Duodenal mucosa (tissue), 2 donors: ENCODE results near the gene MIGA2.
"Not testable (repeated sequence)": the region's sequence is repeated elsewhere in the genome, so short reads cannot be mapped to it uniquely, and the experiment has no call there.

Source experiments
- H3K27ac ChIP-seq: one replicate; pipeline ENCODE4 v1.7.0; 2013; ENCODE audit warnings: low read depth, low read length
- H3K27me3 ChIP-seq, 2 donors: one replicate each; pipeline ENCODE4 v1.7.0; 2013; ENCODE audit warnings: low read length in 2 of 2, control low read depth in 1 of 2; ENCODE audit not compliant: insufficient read depth in 2 of 2, control insufficient read depth in 1 of 2
- H3K36me3 ChIP-seq, 2 donors: one replicate each; pipeline ENCODE4 v1.7.0; 2013; ENCODE audit warnings: low read length in 2 of 2, control low read depth in 1 of 2; ENCODE audit not compliant: insufficient read depth in 2 of 2, control insufficient read depth in 1 of 2
- H3K4me1 ChIP-seq, 2 donors: one replicate each; pipeline ENCODE4 v1.7.0; 2013; ENCODE audit warnings: low read length in 2 of 2, control low read depth in 1 of 2; ENCODE audit not compliant: insufficient read depth in 2 of 2, control insufficient read depth in 1 of 2
- H3K4me3 ChIP-seq, 2 donors: one replicate each; pipeline ENCODE4 v1.7.0; 2013; ENCODE audit warnings: low read length in 2 of 2, low read depth in 1 of 2
- H3K9ac ChIP-seq, 2 donors: one replicate each; pipeline ENCODE4 v1.7.0; 2013; ENCODE audit warnings: low read length in 2 of 2, low read depth in 1 of 2
- H3K9me3 ChIP-seq, 2 donors: one replicate each; pipeline ENCODE4 v1.7.0; 2013; ENCODE audit warnings: low read length in 2 of 2, control low read depth in 1 of 2; ENCODE audit not compliant: control insufficient read depth in 1 of 2

MIGA2 gene

DNA sequence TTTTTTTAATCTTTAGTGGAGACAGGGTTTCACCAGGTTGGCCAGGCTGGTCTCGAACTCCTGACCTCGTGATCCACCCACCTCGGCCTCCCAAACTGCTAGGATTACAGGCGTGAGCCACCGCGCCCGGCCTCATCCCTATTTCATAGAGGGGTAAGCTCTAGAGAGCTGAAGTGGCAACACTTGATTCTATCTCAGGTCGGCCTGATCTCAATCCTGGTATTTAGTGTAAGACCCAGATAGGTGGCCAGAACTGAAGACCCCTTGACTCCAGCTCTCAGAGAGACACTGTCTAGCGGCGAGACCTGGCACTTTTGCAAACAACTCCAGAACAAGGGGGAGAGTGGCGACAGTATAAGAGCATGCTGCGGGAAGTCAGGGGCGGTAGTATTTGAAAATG lies 588 bp upstream of the MIGA2 start:
- not testable (repeated sequence) for H3K27me3 ChIP-seq, H3K9me3 ChIP-seq, H3K36me3 ChIP-seq
- Histone ChIP-seq H3K4me1 (peaks cover 23 to 27% of the 10 kb centered on the region in 2 donors), H3K9ac (peak overlapping the region; percentile 75 to 80), H3K4me3 (peak overlapping the region; percentile 73 to 91), H3K27ac (peak overlapping the region; percentile 69)

DNA sequence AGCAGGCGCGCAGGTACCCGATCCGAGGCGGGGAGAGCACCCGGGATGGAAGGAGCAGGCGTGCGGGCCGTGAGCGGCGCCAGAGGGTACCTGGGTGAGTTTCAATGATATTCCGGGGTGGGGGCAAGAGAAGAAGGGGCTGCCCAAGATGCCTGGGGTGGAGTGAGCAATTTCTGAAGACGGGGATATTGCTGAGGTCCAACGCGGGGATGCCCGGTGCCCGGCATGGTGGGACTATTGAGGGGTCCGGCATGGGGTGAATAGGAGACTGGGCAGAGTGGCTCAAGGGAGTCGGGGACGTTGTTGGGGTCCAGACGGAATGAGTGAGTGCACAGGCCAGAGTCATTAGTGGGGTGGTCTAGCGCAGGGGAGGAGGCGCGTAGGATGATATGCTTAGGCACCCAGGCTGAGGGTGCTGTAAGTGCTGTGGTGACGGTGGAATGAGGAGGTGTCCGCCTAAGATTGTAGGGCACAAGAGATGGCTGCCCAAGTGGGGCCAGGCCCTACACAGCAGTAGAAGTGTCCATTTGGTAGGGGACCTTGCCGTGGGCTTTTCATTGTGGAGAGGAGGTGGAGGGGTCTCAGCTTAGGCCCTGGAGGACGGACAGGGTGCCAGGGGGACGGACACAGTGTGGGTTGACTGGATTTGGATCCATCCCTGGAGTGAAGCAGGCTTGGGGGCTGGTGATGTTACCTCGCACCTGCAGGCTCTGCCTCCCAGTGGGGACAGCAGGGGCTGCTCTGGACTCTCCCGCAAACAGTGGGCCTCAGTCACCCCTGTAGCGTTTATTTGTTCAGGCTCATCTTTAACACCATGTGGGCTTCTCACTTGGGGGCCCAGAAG lies 719 bp downstream of the MIGA2 start:
- H3K27me3 ChIP-seq = no peaks in the 10 kb centered on the region
- H3K9ac ChIP-seq = peak overlapping the region; percentile 80 to 88
- H3K27ac ChIP-seq = no peak overlapping the region
- H3K36me3 ChIP-seq = peaks cover 8 to 16% of the 10 kb centered on the region in 2 donors
- H3K4me1 ChIP-seq = peaks cover 23 to 27% of the 10 kb centered on the region in 2 donors
- H3K9me3 ChIP-seq = no peaks in the 10 kb centered on the region
- H3K4me3 ChIP-seq = peak overlapping the region; percentile 91 to 95

DNA sequence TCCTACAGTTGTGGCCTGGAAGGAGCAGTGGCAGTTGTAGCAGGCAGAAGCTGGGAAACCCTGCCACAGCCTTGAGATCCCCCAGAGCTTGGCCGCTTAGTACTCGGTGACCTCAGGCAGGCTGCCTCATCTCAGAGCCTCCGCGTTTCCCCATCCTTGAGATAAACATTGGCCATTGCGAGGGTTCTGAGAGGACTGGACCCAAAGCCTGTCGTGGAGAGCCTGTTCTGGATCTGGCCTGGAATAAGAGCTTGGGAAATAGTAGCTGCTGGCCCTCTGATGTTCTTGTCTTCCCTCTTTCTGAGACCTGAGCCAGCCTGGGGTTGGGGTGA lies 1.3 kb downstream of the MIGA2 start:
- H3K4me3 ChIP-seq = peak overlapping the region; percentile 91 to 95
- peaks cover 12 to 22% of the 10 kb centered on the region in 2 donors for H3K36me3 ChIP-seq
- peaks cover 23 to 24% of the 10 kb centered on the region in 2 donors for H3K4me1 ChIP-seq
- H3K27ac ChIP-seq = no peak overlapping the region
- H3K27me3 ChIP-seq = no peaks in the 10 kb centered on the region
- H3K9ac ChIP-seq = peak overlapping the region; percentile 80 to 88
- no peaks in the 10 kb centered on the region for H3K9me3 ChIP-seq

DNA sequence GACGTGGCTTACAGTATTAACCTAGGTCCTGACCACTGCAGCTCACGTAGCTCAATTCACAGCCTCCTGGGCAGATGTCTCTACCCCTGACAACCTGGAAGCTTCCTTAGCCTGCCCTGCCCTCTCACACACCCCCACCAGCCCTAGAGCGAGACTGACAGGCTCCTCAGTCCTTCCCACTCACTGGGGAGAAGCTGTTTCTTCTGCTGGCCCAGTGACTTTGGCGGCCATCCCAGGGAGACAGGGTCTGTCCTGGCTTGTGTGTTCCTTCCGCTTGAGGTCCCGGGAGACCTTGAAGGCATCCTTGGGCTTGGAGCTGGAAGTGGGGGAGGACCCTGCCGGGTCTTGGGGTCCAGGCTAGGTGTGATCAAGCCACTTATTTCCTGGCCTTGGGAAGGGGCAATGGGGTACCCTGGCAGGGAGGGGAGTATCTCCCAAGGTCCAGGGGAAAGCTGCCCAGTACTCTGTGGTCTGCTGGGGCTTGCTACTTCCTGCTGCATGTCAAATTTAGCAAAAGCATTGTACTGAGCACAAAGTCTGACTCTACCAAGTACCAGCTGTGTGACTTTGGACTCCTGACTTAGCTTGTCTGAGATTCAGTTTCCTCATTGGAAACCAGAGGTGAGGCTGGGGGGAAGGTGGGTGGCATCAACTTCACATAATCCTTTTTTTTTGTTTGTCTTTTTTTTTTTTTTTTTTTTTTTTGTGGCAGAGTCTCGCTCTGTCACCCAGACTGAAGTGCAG lies 1.9 kb downstream of the MIGA2 start:
- Histone ChIP-seq H3K27ac (no peak overlapping the region), H3K9ac (peak overlapping the region; percentile 80 to 88), H3K9me3 (no peaks in the 10 kb centered on the region), H3K4me3 (peak overlapping the region; percentile 91 to 95), H3K27me3 (no peaks in the 10 kb centered on the region), H3K36me3 (peaks cover 12 to 23% of the 10 kb centered on the region in 2 donors), H3K4me1 (peaks cover 19 to 23% of the 10 kb centered on the region in 2 donors)

DNA sequence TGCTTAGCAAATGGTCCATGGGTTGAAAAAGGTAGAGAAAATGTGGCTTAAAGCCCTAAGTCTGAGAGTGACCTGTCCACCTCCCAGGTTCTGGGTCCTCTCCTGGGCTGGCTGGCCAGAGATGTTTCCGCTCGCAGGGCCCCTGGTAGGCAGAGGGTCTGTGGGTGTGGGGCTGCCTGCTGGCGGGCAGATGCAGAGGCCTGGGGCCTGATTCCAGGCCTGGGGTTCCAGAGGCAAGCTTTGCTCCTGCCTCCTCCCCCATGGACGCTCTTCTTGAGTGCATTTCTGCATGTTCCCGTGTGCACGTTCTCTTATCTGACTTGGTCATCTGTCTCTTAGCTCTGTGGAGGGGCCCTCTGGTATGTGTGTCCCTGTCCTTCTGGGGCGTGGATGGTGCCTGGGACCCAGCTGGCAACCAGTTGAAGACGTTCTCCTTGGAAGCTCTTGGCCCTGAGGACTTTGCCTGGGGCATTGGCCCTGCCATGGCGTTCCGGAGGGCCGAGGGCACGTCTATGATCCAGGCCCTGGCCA lies 3.8 kb downstream of the MIGA2 start:
- Histone ChIP-seq H3K9ac (no peak overlapping the region), H3K36me3 (peaks cover 12 to 28% of the 10 kb centered on the region in 2 donors), H3K9me3 (no peaks in the 10 kb centered on the region), H3K4me3 (no peak overlapping the region), H3K4me1 (peaks cover 19 to 23% of the 10 kb centered on the region in 2 donors), H3K27ac (no peak overlapping the region), H3K27me3 (no peaks in the 10 kb centered on the region)

DNA sequence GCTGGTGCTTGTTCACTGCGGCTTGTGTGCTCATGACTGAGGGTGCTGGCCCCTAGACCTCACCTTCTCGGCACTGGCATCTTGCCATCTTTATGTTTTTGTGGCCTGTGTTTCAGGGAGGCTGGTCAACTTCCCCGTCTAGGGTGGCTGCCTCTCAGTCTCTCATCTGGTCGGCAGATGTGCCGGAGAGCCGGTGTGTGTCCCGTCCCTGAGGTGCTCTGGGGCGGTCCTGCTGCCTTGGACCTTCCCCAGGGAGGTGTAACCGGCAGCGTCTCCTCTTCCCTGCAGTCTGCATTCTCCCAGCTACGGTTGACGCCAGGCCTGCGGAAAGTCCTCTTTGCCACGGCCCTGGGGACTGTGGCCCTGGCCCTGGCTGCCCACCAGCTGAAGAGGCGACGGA lies 5.6 kb downstream of the MIGA2 start:
- H3K4me3 ChIP-seq = no peak overlapping the region
- H3K36me3 ChIP-seq = peaks cover 12 to 38% of the 10 kb centered on the region in 2 donors
- H3K9me3 ChIP-seq = no peaks in the 10 kb centered on the region
- no peaks in the 10 kb centered on the region for H3K27me3 ChIP-seq
- H3K27ac ChIP-seq = no peak overlapping the region
- H3K4me1 ChIP-seq = peaks cover 15 to 19% of the 10 kb centered on the region in 2 donors
- H3K9ac ChIP-seq = no peak overlapping the region

DNA sequence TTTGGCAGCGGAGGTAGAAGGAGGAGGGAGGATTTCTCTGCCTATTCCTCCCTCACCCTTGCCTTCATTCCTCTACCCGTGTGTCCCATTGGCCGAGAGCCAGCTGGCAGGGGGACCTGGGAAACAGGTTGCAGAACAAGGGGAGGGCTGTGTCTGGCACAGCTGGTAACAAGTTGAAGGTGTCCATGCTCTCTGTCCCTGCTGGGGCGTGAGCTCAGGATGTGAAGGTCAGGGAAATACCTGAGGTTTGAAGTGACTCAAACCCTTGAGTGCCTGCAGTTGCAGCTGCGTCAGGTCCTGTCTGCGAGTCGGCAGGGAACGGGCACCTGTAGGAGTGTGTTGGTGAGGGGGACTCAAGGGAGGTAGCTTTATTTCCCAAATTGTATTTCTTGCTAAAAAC lies 16.2 kb downstream of the MIGA2 start:
- Histone ChIP-seq H3K9ac (peak overlapping the region; percentile 4 to 21), H3K27me3 (no peaks in the 10 kb centered on the region), H3K4me1 (peaks cover 4 to 8% of the 10 kb centered on the region in 2 donors), H3K9me3 (no peaks in the 10 kb centered on the region), H3K36me3 (peaks cover 19 to 43% of the 10 kb centered on the region in 2 donors), H3K4me3 (no peak overlapping the region), H3K27ac (peak overlapping the region; percentile 65)

DNA sequence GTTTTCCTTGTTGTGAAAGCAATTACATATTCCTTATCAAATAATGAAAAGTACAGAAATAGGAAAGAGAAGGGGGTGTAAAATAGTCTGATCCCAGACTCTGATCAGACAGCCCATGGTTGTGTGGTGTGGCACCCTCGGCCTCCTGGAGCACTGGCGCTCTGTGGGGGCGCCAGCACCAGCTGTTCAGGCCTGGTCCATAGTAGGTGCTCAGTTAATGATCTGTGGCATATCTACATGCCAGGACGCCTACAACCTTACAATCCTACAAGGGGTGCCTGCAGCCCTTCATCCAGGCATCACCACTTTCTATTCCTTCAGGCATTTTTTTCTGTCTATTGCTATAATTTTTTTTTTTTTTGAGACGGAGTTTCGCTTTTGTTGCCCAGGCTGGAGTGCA lies 16.6 kb downstream of the MIGA2 start:
- no peaks in the 10 kb centered on the region for H3K9me3 ChIP-seq
- H3K4me3 ChIP-seq = no peak overlapping the region
- no peaks in the 10 kb centered on the region for H3K27me3 ChIP-seq
- H3K4me1 ChIP-seq = peaks cover 4 to 8% of the 10 kb centered on the region in 2 donors
- peaks cover 18 to 42% of the 10 kb centered on the region in 2 donors for H3K36me3 ChIP-seq
- H3K9ac ChIP-seq = peak overlapping the region in 1 of 2 donors; percentile 21
- H3K27ac ChIP-seq = no peak overlapping the region

DNA sequence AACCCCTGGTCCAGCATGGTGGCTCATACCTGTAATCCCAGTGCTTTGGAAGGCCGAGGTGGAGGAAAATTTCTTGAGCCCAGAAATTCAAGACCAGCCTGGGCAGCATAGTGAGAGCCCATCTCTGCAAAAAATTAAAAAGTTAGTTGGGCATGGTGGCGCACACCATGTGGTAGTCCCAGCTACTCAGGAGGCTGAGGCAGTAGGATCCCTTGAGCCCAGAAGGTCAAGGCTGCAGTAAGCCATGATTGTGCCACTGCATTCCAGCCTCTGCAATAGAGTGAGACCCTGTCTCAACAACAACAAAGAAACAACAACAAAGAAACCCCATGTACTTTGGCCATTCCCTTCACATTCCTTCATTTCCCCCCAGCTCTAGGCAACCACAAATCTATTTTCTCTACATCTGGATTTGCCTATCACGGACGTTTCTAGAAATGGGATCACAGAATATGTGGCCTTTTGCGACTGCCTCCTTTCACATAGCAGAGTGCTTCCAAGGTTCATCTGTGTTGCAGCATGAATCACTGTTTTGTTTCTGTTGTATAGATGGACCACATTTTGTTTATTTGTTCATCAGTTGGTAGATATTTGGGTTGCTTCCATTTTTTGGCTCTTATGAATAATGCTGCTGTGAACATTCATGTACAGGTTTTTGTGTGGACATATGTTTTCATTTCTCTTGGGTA lies 17.9 kb downstream of the MIGA2 start:
- Histone ChIP-seq H3K9me3 (no peaks in the 10 kb centered on the region), H3K9ac (no peak overlapping the region), H3K27ac (no peak overlapping the region), H3K27me3 (no peaks in the 10 kb centered on the region), H3K4me1 (peaks cover 4 to 8% of the 10 kb centered on the region in 2 donors), H3K36me3 (peaks cover 7 to 37% of the 10 kb centered on the region in 2 donors), H3K4me3 (no peak overlapping the region)
